ENCODE data around the gene BAIAP2. TPM values are rescaled to one million over a fixed set of nuclear protein-coding genes. Genes with fewer than 3 reads are reported as not detected.

The BAIAP2 gene
- total and polyA plus RNA-seq, 12 donors: 9.5 to 25.8 (median 15.6) TPM

GRCh38 chr17:81132770-81133723 lies 98.1 kb downstream of the BAIAP2 start:
- no peaks in the 10 kb centered on the region for H3K9me3 ChIP-seq
- H3K27me3 ChIP-seq: no peaks in the 10 kb centered on the region
- intact Hi-C loops (cut with DNase I): no loop called here
- no peak overlapping the region for H3K4me3 ChIP-seq
- WGBS, 2 donors: 83 to 87% methylated on average over 22 of the region's 22 CpGs
- H3K4me1 ChIP-seq: peaks cover 0 to 4% (median 0%) of the 10 kb centered on the region in 9 donors
- no peak for ATAC-seq
- TF ChIP-seq, protein P1, sequence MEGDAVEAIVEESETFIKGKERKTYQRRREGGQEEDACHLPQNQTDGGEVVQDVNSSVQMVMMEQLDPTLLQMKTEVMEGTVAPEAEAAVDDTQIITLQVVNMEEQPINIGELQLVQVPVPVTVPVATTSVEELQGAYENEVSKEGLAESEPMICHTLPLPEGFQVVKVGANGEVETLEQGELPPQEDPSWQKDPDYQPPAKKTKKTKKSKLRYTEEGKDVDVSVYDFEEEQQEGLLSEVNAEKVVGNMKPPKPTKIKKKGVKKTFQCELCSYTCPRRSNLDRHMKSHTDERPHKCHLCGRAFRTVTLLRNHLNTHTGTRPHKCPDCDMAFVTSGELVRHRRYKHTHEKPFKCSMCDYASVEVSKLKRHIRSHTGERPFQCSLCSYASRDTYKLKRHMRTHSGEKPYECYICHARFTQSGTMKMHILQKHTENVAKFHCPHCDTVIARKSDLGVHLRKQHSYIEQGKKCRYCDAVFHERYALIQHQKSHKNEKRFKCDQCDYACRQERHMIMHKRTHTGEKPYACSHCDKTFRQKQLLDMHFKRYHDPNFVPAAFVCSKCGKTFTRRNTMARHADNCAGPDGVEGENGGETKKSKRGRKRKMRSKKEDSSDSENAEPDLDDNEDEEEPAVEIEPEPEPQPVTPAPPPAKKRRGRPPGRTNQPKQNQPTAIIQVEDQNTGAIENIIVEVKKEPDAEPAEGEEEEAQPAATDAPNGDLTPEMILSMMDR (IDR thresholded peaks at IDR 0.05): no peak
- DNase-seq: no peak
- H3K36me3 ChIP-seq: no peaks in the 10 kb centered on the region
- H3K27ac ChIP-seq: no peak overlapping the region

DNA sequence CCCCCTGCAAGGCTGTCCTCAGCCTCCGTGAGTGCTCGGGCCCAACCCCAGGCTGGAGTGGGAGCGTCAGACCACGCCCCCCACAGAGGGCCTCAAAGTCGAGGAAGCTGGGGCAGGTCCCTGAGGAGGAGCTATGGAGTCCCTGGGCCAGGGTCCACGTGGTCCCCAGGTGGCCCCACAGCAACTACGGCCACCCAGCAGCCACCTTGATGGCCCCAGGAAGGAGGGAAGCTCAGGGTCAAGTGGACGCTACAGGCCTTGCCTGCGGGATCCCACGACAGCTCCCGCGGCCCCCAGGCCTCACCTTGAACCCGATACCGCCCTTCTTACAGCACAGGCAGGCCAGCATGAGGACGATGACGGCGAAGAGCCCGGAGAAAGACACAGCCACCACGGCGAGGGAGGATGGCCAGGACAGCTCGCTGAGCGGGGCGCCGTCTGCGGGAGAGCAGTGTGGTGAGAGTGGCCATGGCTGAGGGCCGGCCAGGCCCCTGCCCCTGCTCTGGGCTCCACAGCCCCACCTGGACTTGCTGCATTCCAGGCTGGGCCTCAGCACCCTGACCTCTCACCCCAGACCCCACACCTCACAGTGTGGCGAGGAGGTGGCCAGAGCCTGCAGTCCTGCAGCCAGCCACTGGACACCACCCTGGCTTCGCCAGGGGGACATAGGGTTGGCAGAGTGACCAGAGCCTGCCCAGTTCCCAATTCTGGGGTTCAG lies 99.3 kb downstream of the BAIAP2 start:
- no peaks in the 10 kb centered on the region for H3K9me3 ChIP-seq

DNA sequence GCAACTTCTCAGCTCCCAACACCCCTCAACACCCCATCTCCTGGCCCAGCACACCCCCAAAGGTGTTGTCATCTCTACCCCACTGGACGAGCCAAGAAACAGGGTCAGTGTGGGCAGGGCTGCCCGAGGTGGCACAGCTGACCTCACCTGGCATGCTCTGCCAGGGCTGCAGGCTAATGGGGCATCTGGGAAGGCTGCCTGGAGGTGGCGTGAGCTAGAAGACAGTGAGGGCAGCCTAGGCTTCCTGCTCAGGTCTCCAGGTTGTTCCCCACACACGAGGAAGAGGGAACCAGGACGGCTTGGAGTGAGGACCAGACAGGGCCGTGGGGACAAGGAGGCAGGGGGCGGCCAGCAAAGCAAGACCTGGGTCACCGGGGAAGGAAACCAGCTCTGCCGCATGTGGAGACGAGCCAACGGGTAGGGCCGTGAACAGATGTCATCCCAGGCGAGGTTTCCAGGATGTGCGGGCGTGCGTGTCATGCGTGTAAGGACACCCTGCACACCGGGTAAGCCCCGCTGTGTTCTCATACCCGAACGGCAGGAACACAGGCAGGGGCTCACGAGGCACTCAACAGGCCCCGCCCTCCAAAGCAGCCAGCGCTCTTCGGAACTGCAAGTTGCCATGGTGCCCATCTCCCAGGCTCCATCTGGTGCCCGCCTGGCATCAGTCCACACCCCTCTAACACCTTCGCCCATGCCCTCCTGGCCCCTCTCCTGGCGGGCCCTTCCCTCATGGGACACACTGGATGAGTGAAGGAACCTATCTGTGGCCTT lies 100.7 kb downstream of the BAIAP2 start:
- Histone ChIP-seq H3K36me3 (no peaks in the 10 kb centered on the region), H3K27ac (no peak overlapping the region), H3K4me3 (no peak overlapping the region), H3K9me3 (no peaks in the 10 kb centered on the region), H3K4me1 (peaks cover 0 to 4% (median 0%) of the 10 kb centered on the region in 9 donors), H3K27me3 (no peaks in the 10 kb centered on the region)
- DNase-seq: no peak
- TF ChIP-seq, protein P1 (IDR thresholded peaks at IDR 0.05): no peak
- 79 to 84% methylated on average over 28 of the region's 28 CpGs for WGBS, 2 donors
- ATAC-seq: no peak
- intact Hi-C loops (cut with DNase I): no loop called here

More for the DNA sequence above, 99.3 kb downstream of the BAIAP2 start:
- H3K4me1 ChIP-seq: peaks cover 0 to 4% (median 0%) of the 10 kb centered on the region in 9 donors
- H3K36me3 ChIP-seq: no peaks in the 10 kb centered on the region
- intact Hi-C loops (cut with DNase I): no loop called here
- H3K4me3 ChIP-seq: no peak overlapping the region
- H3K27ac ChIP-seq: no peak overlapping the region
- H3K27me3 ChIP-seq: no peaks in the 10 kb centered on the region
- TF ChIP-seq, protein P1 (IDR thresholded peaks at IDR 0.05): no peak
- DNase-seq: no peak
- ATAC-seq: no peak
- 82 to 88% methylated on average over 28 of the region's 28 CpGs for WGBS, 2 donors

- ATAC-seq (no peak), DNase-seq (no peak)
- Histone ChIP-seq H3K4me1 (peaks cover 0 to 4% (median 0%) of the 10 kb centered on the region in 9 donors), H3K9me3 (no peaks in the 10 kb centered on the region), H3K27ac (no peak overlapping the region), H3K4me3 (no peak overlapping the region), H3K27me3 (no peaks in the 10 kb centered on the region), H3K36me3 (no peaks in the 10 kb centered on the region)
- TF ChIP-seq, protein P1 (IDR thresholded peaks at IDR 0.05): no peak
- intact Hi-C loops (cut with DNase I): no loop called here
- WGBS, 2 donors: 79 to 82% methylated on average over 8 of the region's 8 CpGs
Measured at GRCh38 chr17:81136366-81136765, 101.4 kb downstream of the BAIAP2 start.

All from heart right ventricle (tissue), 16 donors.